Measurements from ENCODE around the gene CDK16.

DNA sequence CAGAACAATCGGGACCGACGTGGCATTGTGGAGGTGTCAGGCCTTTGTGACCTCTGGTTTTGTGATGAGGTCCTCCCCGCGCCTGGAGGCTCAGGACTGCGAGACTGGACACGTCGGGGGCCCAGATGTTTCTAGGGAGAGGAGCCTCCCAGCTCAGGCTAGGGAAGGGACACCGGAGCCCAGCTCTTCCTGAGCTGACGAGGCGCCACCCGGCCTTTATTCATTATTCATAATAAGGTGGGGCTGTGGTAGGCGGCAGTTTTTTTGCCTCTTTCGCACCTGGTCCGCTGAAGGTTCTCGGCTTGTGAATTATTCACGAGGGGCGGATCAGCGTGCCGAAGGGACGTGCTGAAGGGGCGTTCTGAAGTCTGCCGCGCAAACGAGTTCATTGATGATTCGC lies 27.1 kb upstream of the CDK16 start:
- no peak for TF ChIP-seq EZH2 (IDR thresholded peaks at IDR 0.05; ENCODE audit: low read length, missing control alignments)
- TF ChIP-seq, protein P1, sequence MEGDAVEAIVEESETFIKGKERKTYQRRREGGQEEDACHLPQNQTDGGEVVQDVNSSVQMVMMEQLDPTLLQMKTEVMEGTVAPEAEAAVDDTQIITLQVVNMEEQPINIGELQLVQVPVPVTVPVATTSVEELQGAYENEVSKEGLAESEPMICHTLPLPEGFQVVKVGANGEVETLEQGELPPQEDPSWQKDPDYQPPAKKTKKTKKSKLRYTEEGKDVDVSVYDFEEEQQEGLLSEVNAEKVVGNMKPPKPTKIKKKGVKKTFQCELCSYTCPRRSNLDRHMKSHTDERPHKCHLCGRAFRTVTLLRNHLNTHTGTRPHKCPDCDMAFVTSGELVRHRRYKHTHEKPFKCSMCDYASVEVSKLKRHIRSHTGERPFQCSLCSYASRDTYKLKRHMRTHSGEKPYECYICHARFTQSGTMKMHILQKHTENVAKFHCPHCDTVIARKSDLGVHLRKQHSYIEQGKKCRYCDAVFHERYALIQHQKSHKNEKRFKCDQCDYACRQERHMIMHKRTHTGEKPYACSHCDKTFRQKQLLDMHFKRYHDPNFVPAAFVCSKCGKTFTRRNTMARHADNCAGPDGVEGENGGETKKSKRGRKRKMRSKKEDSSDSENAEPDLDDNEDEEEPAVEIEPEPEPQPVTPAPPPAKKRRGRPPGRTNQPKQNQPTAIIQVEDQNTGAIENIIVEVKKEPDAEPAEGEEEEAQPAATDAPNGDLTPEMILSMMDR (conservative IDR thresholded peaks at IDR 0.05 in 1 of 2, IDR thresholded peaks at IDR 0.05 in 1 of 2; ENCODE audit: low read depth in 1 of 2, low read length in 2 of 2) = no peak
